Measurements from ENCODE around the gene RASL12. TPM values are rescaled to one million over a fixed set of nuclear protein-coding genes. Genes with fewer than 3 reads are reported as not detected.

Gene RASL12
- total and polyA plus RNA-seq, 12 donors = 1.3 to 9.2 (median 3.4) TPM

DNA sequence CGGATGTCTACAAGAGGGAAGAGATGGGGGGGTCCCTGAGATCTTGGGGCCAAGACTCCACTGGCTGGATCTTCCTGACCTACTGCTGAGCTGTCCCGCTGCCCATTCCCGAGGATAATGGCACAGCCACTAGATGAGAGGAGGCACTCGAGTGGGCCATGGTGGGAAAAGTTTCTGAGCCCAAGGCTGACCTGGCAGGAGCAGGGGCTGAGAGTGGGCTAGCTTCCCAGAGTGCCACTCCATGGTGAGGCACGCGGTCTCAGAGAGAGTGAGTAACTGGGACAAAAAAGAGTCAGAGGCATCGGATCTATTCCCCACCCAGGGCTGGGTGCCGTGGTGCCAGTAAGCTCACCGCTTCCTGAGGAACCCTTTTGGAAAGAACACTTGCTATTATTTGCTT is 11.7 kb downstream of the RASL12 start:
- intact Hi-C loops (cut with DNase I) = loop anchor here in 1 of 2 donors (10.0 kb wide), 1 partner anchor 49 kb away; no protein-coding TSS in a partner anchor
- peak in 1 of 7 donors; percentile 13 for DNase-seq
- WGBS, 4 donors = 77 to 86% (median 83%) methylated on average over 9 of the region's 9 CpGs
- TF ChIP-seq, protein P1, sequence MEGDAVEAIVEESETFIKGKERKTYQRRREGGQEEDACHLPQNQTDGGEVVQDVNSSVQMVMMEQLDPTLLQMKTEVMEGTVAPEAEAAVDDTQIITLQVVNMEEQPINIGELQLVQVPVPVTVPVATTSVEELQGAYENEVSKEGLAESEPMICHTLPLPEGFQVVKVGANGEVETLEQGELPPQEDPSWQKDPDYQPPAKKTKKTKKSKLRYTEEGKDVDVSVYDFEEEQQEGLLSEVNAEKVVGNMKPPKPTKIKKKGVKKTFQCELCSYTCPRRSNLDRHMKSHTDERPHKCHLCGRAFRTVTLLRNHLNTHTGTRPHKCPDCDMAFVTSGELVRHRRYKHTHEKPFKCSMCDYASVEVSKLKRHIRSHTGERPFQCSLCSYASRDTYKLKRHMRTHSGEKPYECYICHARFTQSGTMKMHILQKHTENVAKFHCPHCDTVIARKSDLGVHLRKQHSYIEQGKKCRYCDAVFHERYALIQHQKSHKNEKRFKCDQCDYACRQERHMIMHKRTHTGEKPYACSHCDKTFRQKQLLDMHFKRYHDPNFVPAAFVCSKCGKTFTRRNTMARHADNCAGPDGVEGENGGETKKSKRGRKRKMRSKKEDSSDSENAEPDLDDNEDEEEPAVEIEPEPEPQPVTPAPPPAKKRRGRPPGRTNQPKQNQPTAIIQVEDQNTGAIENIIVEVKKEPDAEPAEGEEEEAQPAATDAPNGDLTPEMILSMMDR (IDR thresholded peaks at IDR 0.05) = no peak
- no peak for TF ChIP-seq POLR2A (IDR thresholded peaks at IDR 0.05)
- no peak overlapping the region for H3K27ac ChIP-seq
- peaks cover 0 to 5% of the 10 kb centered on the region in 2 donors for H3K4me1 ChIP-seq (replicated peaks in 1 of 2)
- no peaks in the 10 kb centered on the region for H3K9me3 ChIP-seq (replicated peaks in 1 of 3)
- H3K27me3 ChIP-seq = no peaks in the 10 kb centered on the region
- no peak overlapping the region for H3K4me3 ChIP-seq
- no peaks in the 10 kb centered on the region for H3K36me3 ChIP-seq (replicated peaks in 1 of 2)

DNA sequence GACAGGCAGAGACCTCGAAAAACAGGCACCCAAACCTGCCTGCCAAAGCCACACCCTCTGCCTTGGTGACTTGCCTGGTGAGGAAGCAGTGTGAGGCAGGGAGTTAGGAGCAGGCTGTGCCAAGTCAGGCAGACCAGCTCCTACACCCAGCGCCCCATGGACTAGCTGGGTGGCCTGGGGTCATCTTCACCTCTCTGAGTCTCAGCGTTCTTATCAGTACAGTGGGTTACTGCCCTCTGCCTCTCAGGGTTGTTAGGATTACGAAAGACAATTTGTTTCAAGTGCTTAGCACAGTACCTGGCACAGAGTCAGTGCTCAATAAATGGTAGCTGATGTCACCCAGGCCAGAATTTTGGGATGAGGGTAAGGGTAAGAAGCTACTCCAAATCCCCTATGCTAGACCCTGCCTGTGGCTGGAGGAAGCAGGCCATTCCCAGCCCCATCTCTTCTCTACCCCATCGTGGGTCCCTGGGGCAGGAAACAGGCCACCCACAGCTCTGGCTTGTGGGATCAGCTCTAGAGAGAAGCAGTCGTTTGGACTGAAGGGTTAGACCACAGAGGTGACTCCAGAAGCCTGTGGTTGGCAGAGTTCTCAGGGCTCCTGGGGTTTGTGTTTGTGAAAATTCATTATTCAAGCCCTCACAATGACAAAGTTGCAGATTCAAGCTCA is 12.5 kb downstream of the RASL12 start:
- intact Hi-C loops (cut with DNase I) = loop anchor here in 1 of 2 donors (10.0 kb wide), 1 partner anchor 49 kb away; no protein-coding TSS in a partner anchor
- Histone ChIP-seq H3K4me1 (replicated peaks in 1 of 2) (no peaks in the 10 kb centered on the region), H3K27me3 (no peaks in the 10 kb centered on the region), H3K4me3 (no peak overlapping the region), H3K27ac (peak overlapping the region in 1 of 5 donors; percentile 32), H3K9me3 (replicated peaks in 1 of 3) (no peaks in the 10 kb centered on the region), H3K36me3 (replicated peaks in 1 of 2) (no peaks in the 10 kb centered on the region)
- TF ChIP-seq POLR2A (IDR thresholded peaks at IDR 0.05) = no peak
- TF ChIP-seq, protein P1 (IDR thresholded peaks at IDR 0.05) = no peak
- WGBS, 4 donors = 42 to 80% (median 45%) methylated on average over 2 to 6 of the region's 6 CpGs
- peak in 3 of 7 donors; percentile 19 to 40 (median 37) for DNase-seq

DNA sequence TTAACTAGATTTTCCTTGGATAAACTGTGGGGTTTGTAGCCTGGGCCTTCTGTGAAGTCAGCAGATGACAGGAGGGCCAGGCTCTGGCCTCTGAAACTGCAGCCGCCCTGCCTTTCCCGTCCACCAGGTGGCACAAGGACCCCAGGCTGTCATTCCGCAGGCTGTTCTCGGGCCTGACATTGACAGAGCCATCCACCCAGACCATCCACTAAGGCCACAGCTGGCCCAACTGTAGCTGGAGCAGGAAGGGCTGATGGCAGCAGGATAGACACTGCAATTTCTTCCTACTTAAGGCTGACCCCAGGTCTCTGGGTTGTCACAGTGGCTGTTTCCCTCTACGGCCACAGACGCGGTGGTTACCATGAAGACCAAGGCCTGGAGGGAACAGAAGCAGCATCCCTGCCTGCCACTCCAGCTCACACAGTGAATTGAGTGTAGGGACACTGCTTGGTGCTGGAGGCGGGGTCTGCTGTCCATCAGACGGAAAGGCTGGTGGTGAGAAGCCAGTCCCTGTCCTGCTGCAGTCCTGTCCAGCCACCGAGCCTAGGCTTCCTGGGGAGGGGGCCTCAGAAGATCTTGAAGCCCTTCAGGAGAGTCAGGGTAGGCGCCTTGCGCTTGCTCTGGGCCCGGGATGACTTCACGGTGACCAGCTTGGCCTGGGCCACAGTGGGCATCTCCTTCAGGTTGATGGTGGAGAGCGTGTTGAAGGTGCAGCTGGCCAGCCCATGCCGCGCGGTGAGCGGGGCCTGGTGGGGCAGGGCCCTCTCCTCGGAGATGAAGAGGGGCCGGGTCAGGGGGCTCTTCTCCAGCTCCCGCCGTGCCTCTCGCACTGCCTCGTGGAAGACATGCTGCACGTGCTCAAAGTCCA is 13.2 kb downstream of the RASL12 start:
- no peaks in the 10 kb centered on the region for H3K36me3 ChIP-seq (replicated peaks in 1 of 2)
- DNase-seq = peak; percentile 69 to 92 (median 85)
- H3K27ac ChIP-seq = peak overlapping the region in 2 of 5 donors; percentile 30 to 32
- peaks cover 0 to 5% of the 10 kb centered on the region in 2 donors for H3K4me1 ChIP-seq (replicated peaks in 1 of 2)
- intact Hi-C loops (cut with DNase I) = loop anchor here in 1 of 2 donors (10.0 kb wide), 1 partner anchor 50 kb away; no protein-coding TSS in a partner anchor
- TF ChIP-seq POLR2A (IDR thresholded peaks at IDR 0.05) = no peak
- TF ChIP-seq, protein P1 (IDR thresholded peaks at IDR 0.05) = peak; percentile 83 to 97 (median 94)
- H3K4me3 ChIP-seq = no peak overlapping the region
- H3K27me3 ChIP-seq = no peaks in the 10 kb centered on the region
- no peaks in the 10 kb centered on the region for H3K9me3 ChIP-seq (replicated peaks in 1 of 3)
- 38 to 73% (median 71%) methylated on average over 9 to 26 of the region's 26 CpGs for WGBS, 4 donors

DNA sequence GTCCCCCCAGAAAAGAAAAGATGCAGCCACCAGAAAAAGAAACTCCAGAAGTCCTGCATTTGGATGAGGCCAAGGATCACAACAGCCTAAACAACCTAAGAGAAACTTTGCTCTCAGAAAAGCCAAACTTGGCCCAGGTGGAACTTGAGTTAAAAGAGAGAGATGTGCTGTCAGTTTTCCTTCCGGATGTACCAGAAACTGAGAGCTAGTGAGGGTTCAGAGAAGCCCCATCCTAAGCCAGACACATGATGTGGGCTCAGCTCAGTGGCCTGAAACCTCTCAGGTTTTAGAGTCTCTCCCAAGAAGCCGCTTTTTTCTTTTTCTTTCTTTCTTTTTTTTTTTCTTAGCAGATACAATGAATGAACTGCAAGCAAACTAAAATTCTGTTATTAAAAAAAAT is 14.8 kb downstream of the RASL12 start:
- peaks cover 0 to 9% of the 10 kb centered on the region in 2 donors for H3K4me1 ChIP-seq (replicated peaks in 1 of 2)
- H3K36me3 ChIP-seq (replicated peaks in 1 of 2) = no peaks in the 10 kb centered on the region
- TF ChIP-seq POLR2A (IDR thresholded peaks at IDR 0.05) = no peak
- TF ChIP-seq, protein P1 (IDR thresholded peaks at IDR 0.05) = no peak
- no peak for DNase-seq
- H3K27me3 ChIP-seq = no peaks in the 10 kb centered on the region
- no peak overlapping the region for H3K27ac ChIP-seq
- 80 to 93% (median 87%) methylated on average over 2 of the region's 2 CpGs for WGBS, 4 donors
- no peaks in the 10 kb centered on the region for H3K9me3 ChIP-seq (replicated peaks in 1 of 3)
- no peak overlapping the region for H3K4me3 ChIP-seq
- intact Hi-C loops (cut with DNase I) = loop anchor here in 1 of 2 donors (10.0 kb wide), 1 partner anchor 52 kb away; no protein-coding TSS in a partner anchor
